PC-3 (cell line): ENCODE data around the gene RNF41. TPM values are rescaled to one million over a fixed set of nuclear protein-coding genes. Genes with fewer than 3 reads are reported as not detected.

ENCODE experiments used
- ATAC-seq: fragments of 200-7000 bp; cut with Tn5 transposase; 2 replicates; pipeline ENCODE4 v1.9.1; 2020; ENCODE audit warnings: mild to moderate bottlenecking, moderate library complexity
- BruUV-seq: library from RNA; stranded (reverse); fragments of 400-500 nt; replicated peaks from 2 replicates; lab custom pipeline; 2021; lab: Mats Ljungman, UMichigan
- CTCF ChIA-PET: fragments of 300-600 bp; sonication (Branson Sonifier 250); formaldehyde crosslinking; loops from one replicate; lab custom pipeline; 2022; ENCODE audit warnings: antibody characterized with exemption; lab: Charles Lee
- POLR2A ChIA-PET: fragments of 300-600 bp; sonication (Branson Sonifier 250); formaldehyde crosslinking; loops from one replicate; lab custom pipeline; 2022; ENCODE audit warnings: antibody characterized with exemption; ENCODE audit not compliant: unreplicated experiment; lab: Charles Lee
- DNase-seq: peaks from one replicate; pipeline ENCODE4 v3.0.0-alpha.2; 2015
- H2AFZ ChIP-seq: fragments of 300-600 bp; sonication (generic); 2 replicates; pipeline ENCODE4 v1.6.0; 2016; ENCODE audit warnings: antibody characterized with exemption, low read length
- H3F3A ChIP-seq: fragments of 300-600 bp; sonication (generic); one replicate; pipeline ENCODE4 v1.6.0; 2017; ENCODE audit warnings: antibody characterized with exemption, low read length, control low read depth, mild to moderate bottlenecking; ENCODE audit not compliant: unreplicated experiment
- H3K27ac ChIP-seq: fragments of 300-600 bp; sonication (generic); 2 replicates; pipeline ENCODE4 v1.5.1; 2016; ENCODE audit warnings: mild to moderate bottlenecking, low read length
- H3K27me3 ChIP-seq: fragments of 300-600 bp; sonication (generic); 2 replicates; pipeline ENCODE4 v1.6.1; 2016; ENCODE audit warnings: low read length, mixed read lengths
- H3K36me3 ChIP-seq: fragments of 300-600 bp; sonication (generic); 2 replicates; pipeline ENCODE4 v1.6.1; 2016; ENCODE audit warnings: low read depth, mixed run types, low read length, mixed read lengths
- H3K4me1 ChIP-seq: fragments of 300-600 bp; sonication (generic); 2 replicates; pipeline ENCODE4 v1.5.1; 2016; ENCODE audit warnings: low read length; ENCODE audit not compliant: insufficient read depth
- H3K4me2 ChIP-seq: fragments of 300-600 bp; sonication (generic); 2 replicates; pipeline ENCODE4 v1.6.0; 2016; ENCODE audit warnings: low read length
- H3K4me3 ChIP-seq: fragments of 300-600 bp; sonication (generic); 2 replicates; pipeline ENCODE4 v1.5.1; 2016; ENCODE audit warnings: mild to moderate bottlenecking, low read length, mixed read lengths
- H3K79me2 ChIP-seq: fragments of 300-600 bp; sonication (generic); 2 replicates; pipeline ENCODE4 v1.6.1; 2017; ENCODE audit warnings: low read length, mixed read lengths
- H3K9ac ChIP-seq: fragments of 300-600 bp; sonication (generic); 2 replicates; pipeline ENCODE4 v1.6.0; 2016; ENCODE audit warnings: mild to moderate bottlenecking, low read length
- H3K9me2 ChIP-seq: fragments of 300-600 bp; sonication (generic); replicated peaks from 2 replicates; pipeline ENCODE4 v1.6.1; 2016; ENCODE audit warnings: mixed run types, low read length, mixed read lengths
- H3K9me3 ChIP-seq: fragments of 300-600 bp; sonication (generic); 2 replicates; pipeline ENCODE4 v1.6.1; 2016; ENCODE audit warnings: low read length, mixed read lengths
- H4K20me1 ChIP-seq: fragments of 300-600 bp; sonication (generic); 2 replicates; pipeline ENCODE4 v1.6.1; 2016; ENCODE audit warnings: low read length, mixed read lengths
- CTCF ChIP-seq: fragments of 300-600 bp; sonication (generic); conservative IDR thresholded peaks from 2 replicates; pipeline ENCODE4 v1.5.1; 2017; ENCODE audit warnings: antibody characterized with exemption, low read depth, mild to moderate bottlenecking, low read length
- EZH2 ChIP-seq: fragments of 300-600 bp; sonication (generic); IDR thresholded peaks from one replicate; pipeline ENCODE4 v1.6.1; 2017; ENCODE audit warnings: antibody characterized with exemption, mild to moderate bottlenecking, low read length; ENCODE audit not compliant: unreplicated experiment
- EZH2phosphoT487 ChIP-seq: fragments of 300-600 bp; sonication (generic); IDR thresholded peaks from 2 replicates; pipeline ENCODE4 v1.6.1; 2018; ENCODE audit warnings: mild to moderate bottlenecking, antibody characterized with exemption, low read length, borderline replicate concordance
- intact Hi-C: fragments of 100-400 bp; cut with micrococcal nuclease; formaldehyde crosslinking; loops from 2 replicates; pipeline ENCODE4 v1.9.0; 2023
- total RNA-seq: library from RNA; depleted of rRNA; stranded (reverse); fragments of >200 nt; gene quantifications from 2 replicates; pipeline ENCODE4 v1.2.3, GENCODE V29; 2014

RNF41 gene
- total RNA-seq, 1 experiment from 2014 or later = 52.1 TPM

GRCh38 chr12:56261503-56262232 lies 39.9 kb upstream of the RNF41 start:
- peak; percentile 55 for ATAC-seq
- H3K79me2 ChIP-seq = peaks cover 14% of the 10 kb centered on the region
- no peaks in the 10 kb centered on the region for H3K9me3 ChIP-seq
- no peaks in the 10 kb centered on the region for H3K9me2 ChIP-seq
- H3F3A ChIP-seq = no peaks in the 10 kb centered on the region
- ChIA-PET CTCF (no interaction called here), POLR2A (no interaction called here)
- no peak overlapping the region for H3K9ac ChIP-seq
- peak overlapping the region; percentile 57 for H3K4me2 ChIP-seq
- BruUV-seq = no TSS peak
- H3K4me1 ChIP-seq = peaks cover 24% of the 10 kb centered on the region
- no peaks in the 10 kb centered on the region for H3K36me3 ChIP-seq
- TF ChIP-seq EZH2phosphoT487 = no peak
- no peak for TF ChIP-seq EZH2
- no peak for TF ChIP-seq CTCF
- H2AFZ ChIP-seq = peak overlapping the region; percentile 33; the same call in 1 of the 2 replicates
- H3K27me3 ChIP-seq = no peaks in the 10 kb centered on the region
- peaks cover 6% of the 10 kb centered on the region; the same call in 1 of the 2 replicates for H4K20me1 ChIP-seq
- peak overlapping the region; percentile 47 for H3K27ac ChIP-seq
- H3K4me3 ChIP-seq = no peak overlapping the region
- intact Hi-C loops = no loop called here
- DNase-seq = peak; percentile 87

GRCh38 chr12:56260921-56261320 lies 39.2 kb upstream of the RNF41 start:
- Histone ChIP-seq H4K20me1 (peaks cover 12% of the 10 kb centered on the region; the same call in 1 of the 2 replicates), H3K4me1 (peaks cover 31% of the 10 kb centered on the region), H3K9ac (no peak overlapping the region), H3F3A (no peaks in the 10 kb centered on the region), H2AFZ (no peak overlapping the region), H3K79me2 (peaks cover 21% of the 10 kb centered on the region), H3K4me3 (no peak overlapping the region), H3K27me3 (no peaks in the 10 kb centered on the region), H3K4me2 (no peak overlapping the region), H3K36me3 (peaks cover under 1% of the 10 kb centered on the region; the same call in 1 of the 2 replicates), H3K9me3 (no peaks in the 10 kb centered on the region), H3K9me2 (no peaks in the 10 kb centered on the region), H3K27ac (peak overlapping the region; percentile 47; the same call in 1 of the 2 replicates)
- intact Hi-C loops = no loop called here
- DNase-seq = no peak
- BruUV-seq = no TSS peak
- POLR2A ChIA-PET = no interaction called here
- CTCF ChIA-PET = no interaction called here
- no peak for ATAC-seq
- no peak for TF ChIP-seq EZH2phosphoT487
- no peak for TF ChIP-seq CTCF
- TF ChIP-seq EZH2 = no peak

GRCh38 chr12:56260380-56260779 lies 38.7 kb upstream of the RNF41 start:
- BruUV-seq = no TSS peak
- no peak for DNase-seq

More at GRCh38 chr12:56260380-56260779, 38.7 kb upstream of the RNF41 start:
- H3K27ac ChIP-seq = no peak overlapping the region
- H3K36me3 ChIP-seq = peaks cover 5% of the 10 kb centered on the region; the same call in 1 of the 2 replicates
- TF ChIP-seq EZH2phosphoT487 = no peak
- TF ChIP-seq CTCF = no peak
- no peak for TF ChIP-seq EZH2
- H4K20me1 ChIP-seq = peaks cover 12% of the 10 kb centered on the region; the same call in 1 of the 2 replicates
- H2AFZ ChIP-seq = no peak overlapping the region
- POLR2A ChIA-PET = no interaction called here
- no peak overlapping the region for H3K4me3 ChIP-seq
- H3K27me3 ChIP-seq = no peaks in the 10 kb centered on the region
- CTCF ChIA-PET = no interaction called here
- no peak overlapping the region for H3K4me2 ChIP-seq
- peaks cover 27% of the 10 kb centered on the region for H3K79me2 ChIP-seq
- ATAC-seq = no peak
- no peak overlapping the region for H3K9ac ChIP-seq
- H3K9me3 ChIP-seq = no peaks in the 10 kb centered on the region
- no peaks in the 10 kb centered on the region for H3F3A ChIP-seq
- H3K9me2 ChIP-seq = no peaks in the 10 kb centered on the region
- intact Hi-C loops = no loop called here
- peaks cover 31% of the 10 kb centered on the region for H3K4me1 ChIP-seq
